ENCODE measurements around the gene N4BP2.

N4BP2 gene

GRCh38 chr4:40186665-40187014 is 130.0 kb downstream of the N4BP2 start:
- H3K4me3 ChIP-seq = no peak overlapping the region
- peak overlapping the region in 1 of 21 experiments; percentile 41 for H3K27ac ChIP-seq

- no peak overlapping the region for H3K27ac ChIP-seq
- H3K4me3 ChIP-seq = no peak overlapping the region
Observed at GRCh38 chr4:40187386-40187906, 130.8 kb downstream of the N4BP2 start.

DNA sequence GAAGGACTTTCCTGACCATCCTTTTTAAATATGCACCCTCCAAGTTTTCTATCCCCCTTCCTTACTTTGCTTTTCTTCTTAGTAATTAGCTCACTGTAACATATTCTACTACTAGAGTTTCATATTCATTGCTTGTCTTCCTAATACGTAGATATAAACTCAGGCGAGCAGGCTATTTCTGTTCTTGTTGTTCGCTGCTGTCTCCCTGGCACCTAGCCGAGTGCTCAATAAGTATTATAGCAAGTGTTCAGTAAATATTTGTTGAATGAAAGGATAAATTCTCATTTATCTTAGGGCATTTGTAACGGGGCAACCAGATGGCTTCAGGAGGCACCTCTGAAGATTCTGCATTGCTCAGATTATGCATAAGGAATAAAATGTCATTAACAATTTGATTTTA is 133.4 kb downstream of the N4BP2 start:
- Histone ChIP-seq H3K4me3 (no peak overlapping the region), H3K27ac (peak overlapping the region in 1 of 21 experiments; percentile 58)

- Histone ChIP-seq H3K4me3 (no peak overlapping the region), H3K27ac (peak overlapping the region in 2 of 21 experiments; percentile 24 to 93)
Observed at GRCh38 chr4:40190465-40190864, 133.8 kb downstream of the N4BP2 start.

GRCh38 chr4:40190880-40191815 is 134.5 kb downstream of the N4BP2 start:
- H3K27ac ChIP-seq = peak overlapping the region in 6 of 21 experiments; percentile 12 to 93 (median 54)

DNA sequence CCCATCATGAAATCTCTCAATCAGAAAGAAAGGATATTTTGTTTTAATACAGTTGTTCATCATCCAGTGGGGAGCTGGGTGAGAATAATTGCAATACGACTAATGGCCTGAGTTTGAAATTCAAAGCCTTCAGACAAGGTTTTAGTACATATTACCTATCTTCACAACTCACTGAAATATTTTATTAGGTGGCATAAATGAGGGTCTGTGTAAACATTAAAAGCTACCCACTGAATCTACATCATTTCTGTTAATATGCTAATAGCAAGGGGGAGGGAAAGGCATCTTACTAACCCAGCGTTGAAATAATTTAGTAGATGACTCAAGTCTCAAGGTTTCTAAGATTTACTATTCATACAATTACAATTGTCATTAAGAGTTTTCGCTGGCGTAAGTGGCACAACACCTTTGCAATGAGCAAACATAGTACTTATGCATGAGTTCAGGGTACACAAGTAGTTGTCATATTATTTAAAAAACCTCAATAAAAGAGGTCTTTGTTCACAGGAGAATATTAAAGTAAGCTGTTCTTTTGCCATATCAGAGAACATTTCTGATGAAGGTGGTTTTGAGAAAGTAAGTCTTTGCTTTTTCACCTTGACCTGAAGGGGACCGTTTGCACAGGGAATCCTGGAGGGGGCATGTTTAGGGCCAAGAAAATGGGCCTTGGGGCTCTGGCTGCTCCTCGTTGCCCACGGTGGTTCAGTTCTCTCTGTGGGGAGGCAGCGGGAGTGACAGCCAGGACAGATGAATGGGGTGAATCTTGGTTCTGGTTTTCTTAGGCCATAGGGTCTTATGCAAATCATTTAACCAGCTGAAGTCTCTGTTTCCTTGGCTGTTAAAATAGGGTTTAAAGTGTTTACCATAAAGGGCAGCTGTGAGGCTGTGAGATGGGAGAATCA is 135.7 kb downstream of the N4BP2 start:
- peak overlapping the region in 9 of 21 experiments; percentile 47 to 93 (median 66) for H3K27ac ChIP-seq
- H3K4me3 ChIP-seq = no peak overlapping the region

More at GRCh38 chr4:40190880-40191815, 134.5 kb downstream of the N4BP2 start:
- no peak overlapping the region for H3K4me3 ChIP-seq

DNA sequence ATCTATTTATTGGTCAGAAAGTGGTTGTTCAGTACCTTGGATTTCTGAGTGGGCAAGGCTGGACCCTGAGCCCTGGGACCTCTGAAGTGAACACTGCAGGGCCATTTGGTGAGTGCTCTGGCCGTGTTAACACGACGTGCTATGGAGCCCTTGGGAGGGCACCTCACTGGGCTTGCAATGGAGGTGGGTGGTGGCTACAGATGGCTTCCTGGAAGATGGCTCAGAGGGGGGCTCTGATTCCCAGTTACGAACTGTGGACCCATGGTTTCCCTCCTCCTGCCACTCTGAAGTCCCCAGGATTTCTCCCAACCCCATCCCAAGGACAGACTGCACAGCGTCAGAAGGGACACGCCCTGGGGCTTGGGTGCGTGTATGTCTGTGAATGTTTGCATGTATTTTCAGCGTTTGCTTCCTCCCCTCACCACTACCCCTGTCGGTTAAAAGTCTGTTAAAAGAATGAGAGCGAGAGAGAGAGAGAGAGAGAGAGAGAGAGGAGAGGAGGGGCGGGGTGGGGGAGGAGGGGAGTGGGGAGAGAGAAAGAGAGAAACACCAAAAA is 136.4 kb downstream of the N4BP2 start:
- H3K27ac ChIP-seq = peak overlapping the region in 9 of 21 experiments; percentile 47 to 93 (median 66)

DNA sequence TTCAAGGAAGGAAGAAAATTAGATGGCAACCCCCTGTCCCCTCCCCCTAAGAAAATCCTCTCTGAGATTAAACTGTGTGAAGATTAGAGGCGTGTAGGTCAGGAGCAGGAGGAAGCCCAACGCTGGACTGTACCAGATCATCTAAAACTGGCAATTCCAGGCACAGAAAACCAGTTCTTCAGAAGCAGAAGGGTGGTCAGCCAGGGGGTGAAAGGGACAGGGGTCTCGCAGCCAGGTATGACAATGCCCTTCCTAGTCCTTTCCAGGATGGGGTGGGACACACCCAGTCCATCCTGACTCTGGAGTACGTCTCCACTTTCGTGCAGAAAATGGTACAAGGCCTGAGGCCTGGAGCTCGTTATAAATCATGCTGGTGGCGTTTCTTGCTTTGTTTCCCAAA is 136.9 kb downstream of the N4BP2 start:
- Histone ChIP-seq H3K4me3 (no peak overlapping the region), H3K27ac (peak overlapping the region in 7 of 21 experiments; percentile 47 to 93 (median 80))

More for the DNA sequence above, 136.4 kb downstream of the N4BP2 start:
- H3K4me3 ChIP-seq = no peak overlapping the region

DNA sequence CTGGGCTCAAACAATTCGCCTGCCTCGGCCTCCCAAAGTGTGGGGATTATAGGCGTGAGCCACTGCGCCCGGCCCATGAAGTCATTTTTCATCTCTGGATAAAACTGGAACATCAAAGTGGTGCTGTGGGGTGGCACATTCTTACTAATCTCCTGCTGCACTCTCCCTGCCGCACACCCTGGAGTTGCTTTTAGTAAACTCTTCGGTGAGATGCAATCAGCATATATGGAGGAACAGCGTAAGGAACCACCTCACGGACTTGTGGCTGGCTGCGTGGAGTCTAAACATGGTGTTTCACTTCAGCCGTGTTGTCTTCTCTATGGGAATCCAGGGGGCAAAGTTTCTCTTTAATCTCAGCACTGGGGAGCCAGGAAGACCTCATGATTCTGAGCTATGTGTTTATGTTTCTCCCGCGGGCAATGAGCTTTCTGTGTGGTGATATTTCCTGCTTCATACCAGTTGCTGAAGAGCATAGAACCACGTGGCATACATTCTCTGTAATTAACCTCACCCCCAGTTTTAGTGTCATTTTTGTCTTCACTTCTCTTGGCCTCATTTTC is 138.0 kb downstream of the N4BP2 start:
- H3K27ac ChIP-seq = peak overlapping the region in 12 of 21 experiments; percentile 10 to 93 (median 62)
- no peak overlapping the region for H3K4me3 ChIP-seq

DNA sequence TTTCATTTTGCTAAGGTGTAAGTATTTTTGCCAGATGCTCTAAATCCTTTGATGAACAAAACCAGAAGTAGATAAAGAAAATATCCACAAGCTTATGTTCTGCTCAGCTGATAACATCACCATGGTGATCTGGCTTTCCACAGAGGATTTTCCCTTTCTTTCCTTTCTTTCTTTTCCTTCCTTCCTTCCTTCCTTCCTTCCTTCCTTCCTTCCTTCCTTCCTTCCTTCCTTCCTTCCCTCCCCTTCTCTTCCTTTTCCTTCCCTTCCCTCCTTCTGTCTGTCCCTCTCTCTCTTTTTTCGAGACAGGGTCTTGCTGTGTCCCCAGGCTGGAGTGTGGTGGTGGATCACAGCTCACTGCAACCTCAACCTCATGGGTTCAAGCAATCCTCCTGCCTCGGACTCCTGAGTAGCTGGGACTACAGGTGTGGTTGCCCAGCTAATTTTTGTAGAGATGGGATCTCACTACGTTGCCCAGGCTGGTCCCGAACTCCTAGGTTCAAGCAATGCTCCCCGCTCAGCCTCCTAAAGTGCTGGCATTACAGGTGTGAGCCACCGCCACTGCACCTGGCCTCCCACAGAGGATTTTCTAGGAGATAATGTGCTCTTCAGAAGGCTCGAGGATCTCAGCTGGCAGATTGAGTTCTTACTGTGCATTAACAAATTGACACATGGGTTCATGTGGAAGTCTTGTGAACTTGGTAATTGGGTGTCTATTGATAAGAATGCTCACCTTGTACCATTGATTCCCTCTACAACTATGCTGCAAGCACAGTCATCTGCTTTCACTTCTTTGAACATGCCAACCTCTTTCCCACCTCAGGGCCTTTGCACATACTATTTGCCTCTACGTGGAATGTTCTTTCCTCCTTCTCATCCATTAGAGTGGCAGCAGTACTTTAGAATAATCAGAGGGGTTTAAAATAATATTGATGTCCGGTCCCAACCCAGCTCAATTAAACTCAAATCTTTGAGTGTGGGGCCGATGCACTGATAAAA is 138.8 kb downstream of the N4BP2 start:
- peak overlapping the region in 8 of 21 experiments; percentile 10 to 93 (median 84) for H3K27ac ChIP-seq
- H3K4me3 ChIP-seq = no peak overlapping the region

DNA sequence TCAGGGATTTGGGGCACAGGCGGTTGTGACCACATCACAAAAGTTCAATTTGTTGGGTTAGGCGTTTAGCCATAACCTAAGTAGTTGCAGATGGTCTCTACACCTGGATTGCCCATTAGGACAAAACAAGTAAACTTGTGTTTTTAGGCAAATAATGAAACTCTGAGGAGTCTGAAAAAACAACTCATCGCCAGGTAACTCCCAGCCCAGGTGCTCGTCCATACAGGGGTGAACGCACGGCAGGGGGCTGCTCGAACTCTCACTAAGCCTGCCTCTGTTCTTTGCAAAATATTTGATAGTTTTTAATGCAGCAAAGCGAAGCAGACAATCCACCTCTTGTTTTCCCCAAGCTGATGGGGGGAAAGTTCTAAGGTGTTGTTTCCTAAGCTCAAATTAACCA is 139.6 kb downstream of the N4BP2 start:
- Histone ChIP-seq H3K27ac (peak overlapping the region in 11 of 21 experiments; percentile 5 to 93 (median 80)), H3K4me3 (peak overlapping the region in 5 of 7 experiments; percentile 27 to 38 (median 34))

DNA sequence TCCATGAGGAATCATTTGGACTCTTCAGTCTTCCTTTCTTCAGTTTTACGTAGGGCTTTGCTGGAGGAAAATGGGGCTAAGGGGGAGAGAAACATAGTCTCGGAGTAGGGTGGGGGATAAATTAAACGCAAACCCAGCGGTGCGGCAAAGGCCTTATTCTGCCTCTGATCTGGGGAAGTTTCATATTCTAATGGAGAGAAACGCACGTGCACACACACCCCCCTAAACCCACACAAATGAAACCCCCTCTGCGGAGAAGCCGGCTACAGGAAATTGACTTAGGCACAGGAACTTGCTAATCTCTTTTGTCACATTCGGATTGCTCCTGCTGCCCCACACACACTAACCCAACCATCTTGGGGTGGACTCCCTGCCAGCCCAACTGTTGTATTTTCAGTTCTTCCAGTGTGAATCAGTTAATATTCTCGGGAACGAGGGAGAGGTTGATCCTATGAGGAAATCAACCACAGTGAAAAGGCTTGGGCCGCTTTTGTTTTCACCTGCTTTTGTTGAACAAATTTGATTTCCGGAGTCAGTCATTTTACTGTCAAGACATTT is 140.2 kb downstream of the N4BP2 start, which contains the start of gene RHOH:
TSS of gene RHOH (plus strand) at position 308 of the 558 bp plus-strand sequence. CDS start 46,356 bp downstream, outside the sequence.
- peak within 1 kb of the TSS in 18 of 21 experiments; percentile 24 to 93 (median 71) for H3K27ac ChIP-seq

DNA sequence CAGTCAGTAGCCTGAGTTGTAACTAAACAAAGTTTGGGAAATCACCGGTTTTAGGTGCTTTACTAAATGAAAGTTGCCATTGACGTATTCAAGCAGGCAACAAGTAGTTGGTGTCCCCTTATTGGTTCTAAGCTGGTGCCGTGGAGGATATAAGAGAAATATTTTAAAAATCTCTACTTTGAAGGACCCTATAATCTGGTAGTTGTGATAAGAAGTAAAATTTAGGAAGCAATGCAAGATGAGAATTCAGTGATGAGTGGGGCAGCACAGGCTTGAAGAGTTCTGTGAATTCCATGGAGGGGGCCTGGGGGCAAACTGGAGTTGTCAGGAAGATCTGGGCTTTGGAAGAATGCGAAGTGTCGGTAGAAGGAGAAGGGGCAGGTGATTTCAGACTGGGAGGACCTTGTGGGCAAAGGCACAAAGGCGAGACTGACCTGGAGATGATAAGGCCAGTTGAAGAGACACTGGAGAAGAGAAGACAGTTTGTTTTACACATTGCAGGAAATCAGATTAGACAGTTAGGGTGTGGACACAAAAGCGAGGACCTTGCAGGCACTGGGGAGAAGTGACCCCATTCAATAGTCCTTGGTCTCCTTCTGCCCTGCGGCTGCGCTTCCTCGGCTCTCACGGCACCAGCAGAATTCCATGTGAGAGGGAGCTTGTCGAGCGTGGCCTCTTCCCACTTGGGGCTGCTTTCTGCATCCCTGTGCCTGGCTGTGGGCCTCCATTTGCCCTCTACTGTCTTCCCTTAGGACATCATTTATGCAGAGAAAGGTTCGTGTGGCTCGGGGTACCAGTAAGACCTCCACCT is 141.4 kb downstream of the N4BP2 start:
- Histone ChIP-seq H3K4me3 (peak overlapping the region; percentile 20 to 38 (median 30)), H3K27ac (peak overlapping the region in 20 of 21 experiments; percentile 1 to 93 (median 68))

More for the DNA sequence above, 140.2 kb downstream of the N4BP2 start, which contains the start of gene RHOH:
- peak within 1 kb of the TSS; percentile 20 to 38 (median 30) for H3K4me3 ChIP-seq

- peak overlapping the region; percentile 3 to 38 (median 30) for H3K4me3 ChIP-seq
- peak overlapping the region in 16 of 21 experiments; percentile 6 to 93 (median 72) for H3K27ac ChIP-seq
Observed at GRCh38 chr4:40199179-40199670, 142.6 kb downstream of the N4BP2 start.

GRCh38 chr4:40199999-40200874 is 143.6 kb downstream of the N4BP2 start:
- H3K4me3 ChIP-seq = peak overlapping the region; percentile 5 to 38 (median 30)

More at GRCh38 chr4:40199999-40200874, 143.6 kb downstream of the N4BP2 start:
- peak overlapping the region in 16 of 21 experiments; percentile 14 to 93 (median 72) for H3K27ac ChIP-seq
